ENCODE measurements around the gene MLXIP.

- no peak for TF ChIP-seq EZH2 (IDR thresholded peaks at IDR 0.05; ENCODE audit: insufficient read depth, poor library complexity, severe bottlenecking)
- no peak for TF ChIP-seq EZH2phosphoT487 (IDR thresholded peaks at IDR 0.05; ENCODE audit: insufficient read depth, low read depth)
These were observed 14.9 kb upstream of the MLXIP start for GRCh38 chr12:122063694-122064024.

Data from GM23248 (cell line).